RWPE1 (cell line): ENCODE data around the gene URI1.
"Not testable (repeated sequence)": the region's sequence is repeated elsewhere in the genome, so short reads cannot be mapped to it uniquely, and the experiment has no call there.

Experiments used
- CTCF ChIA-PET: fragments of 350-600 bp; sonication (Branson Sonifier 250); formaldehyde crosslinking; extraction: SDS; loops from one replicate; lab custom pipeline; 2021; lab: Yijun Ruan, JAX
- POLR2A ChIA-PET: fragments of 400-600 bp; formaldehyde crosslinking; extraction: SDS; loops from one replicate; lab custom pipeline; 2020; ENCODE audit warnings: antibody characterized with exemption; ENCODE audit not compliant: low non-redundant PET; lab: Yijun Ruan, JAX
- DNase-seq: peaks from one replicate; pipeline ENCODE4 v3.0.0; 2012; ENCODE audit warnings: low spot score
- H3K27ac ChIP-seq: fragments of 450-650 bp; 2 replicates; pipeline ENCODE4 v1.5.1; 2017
- TF ChIP-seq, protein P1 (sequence below): fragments of 450-650 bp; conservative IDR thresholded peaks from 2 replicates; pipeline ENCODE4 v1.5.1; 2017; ENCODE audit warnings: low read depth, mild to moderate bottlenecking

Gene URI1

DNA sequence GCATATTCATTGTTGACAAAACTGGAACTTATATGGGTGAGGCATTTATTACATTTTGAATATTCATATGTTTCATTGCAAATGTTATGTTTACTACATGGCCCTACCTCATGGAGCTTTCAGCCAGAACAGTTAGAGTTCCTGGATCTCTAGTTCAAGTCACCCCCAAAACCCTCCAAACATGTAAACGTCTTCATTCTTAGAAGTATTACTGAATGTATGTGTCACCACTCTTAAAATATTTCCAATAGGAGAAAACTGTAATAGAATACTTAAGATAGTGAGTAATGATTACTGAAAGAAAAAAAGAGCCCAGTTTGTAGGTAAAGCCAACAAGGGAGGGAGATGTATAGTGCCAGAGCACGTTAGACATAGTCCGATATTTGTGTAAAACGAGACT lies 23.5 kb downstream of the URI1 start:
- H3K27ac ChIP-seq = no peak overlapping the region
- DNase-seq = peak; percentile 30
- TF ChIP-seq, protein P1, sequence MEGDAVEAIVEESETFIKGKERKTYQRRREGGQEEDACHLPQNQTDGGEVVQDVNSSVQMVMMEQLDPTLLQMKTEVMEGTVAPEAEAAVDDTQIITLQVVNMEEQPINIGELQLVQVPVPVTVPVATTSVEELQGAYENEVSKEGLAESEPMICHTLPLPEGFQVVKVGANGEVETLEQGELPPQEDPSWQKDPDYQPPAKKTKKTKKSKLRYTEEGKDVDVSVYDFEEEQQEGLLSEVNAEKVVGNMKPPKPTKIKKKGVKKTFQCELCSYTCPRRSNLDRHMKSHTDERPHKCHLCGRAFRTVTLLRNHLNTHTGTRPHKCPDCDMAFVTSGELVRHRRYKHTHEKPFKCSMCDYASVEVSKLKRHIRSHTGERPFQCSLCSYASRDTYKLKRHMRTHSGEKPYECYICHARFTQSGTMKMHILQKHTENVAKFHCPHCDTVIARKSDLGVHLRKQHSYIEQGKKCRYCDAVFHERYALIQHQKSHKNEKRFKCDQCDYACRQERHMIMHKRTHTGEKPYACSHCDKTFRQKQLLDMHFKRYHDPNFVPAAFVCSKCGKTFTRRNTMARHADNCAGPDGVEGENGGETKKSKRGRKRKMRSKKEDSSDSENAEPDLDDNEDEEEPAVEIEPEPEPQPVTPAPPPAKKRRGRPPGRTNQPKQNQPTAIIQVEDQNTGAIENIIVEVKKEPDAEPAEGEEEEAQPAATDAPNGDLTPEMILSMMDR = no peak
- POLR2A ChIA-PET = no interaction called here
- CTCF ChIA-PET = interaction anchor here (1.0 to 1.1 kb wide), 2 partner anchors 10 to 17 kb away, joined by 3 read pairs; no protein-coding TSS in a partner anchor

- DNase-seq, POLR2A ChIA-PET, H3K27ac ChIP-seq: not testable (repeated sequence)
- CTCF ChIA-PET = interaction anchor here (0.6 to 1.5 kb wide), 5 partner anchors 10 to 158 kb away, joined by 3 to 6 read pairs (median 3); no protein-coding TSS in a partner anchor
Measured at GRCh38 chr19:29966142-29966541, 24.1 kb downstream of the URI1 start.

DNA sequence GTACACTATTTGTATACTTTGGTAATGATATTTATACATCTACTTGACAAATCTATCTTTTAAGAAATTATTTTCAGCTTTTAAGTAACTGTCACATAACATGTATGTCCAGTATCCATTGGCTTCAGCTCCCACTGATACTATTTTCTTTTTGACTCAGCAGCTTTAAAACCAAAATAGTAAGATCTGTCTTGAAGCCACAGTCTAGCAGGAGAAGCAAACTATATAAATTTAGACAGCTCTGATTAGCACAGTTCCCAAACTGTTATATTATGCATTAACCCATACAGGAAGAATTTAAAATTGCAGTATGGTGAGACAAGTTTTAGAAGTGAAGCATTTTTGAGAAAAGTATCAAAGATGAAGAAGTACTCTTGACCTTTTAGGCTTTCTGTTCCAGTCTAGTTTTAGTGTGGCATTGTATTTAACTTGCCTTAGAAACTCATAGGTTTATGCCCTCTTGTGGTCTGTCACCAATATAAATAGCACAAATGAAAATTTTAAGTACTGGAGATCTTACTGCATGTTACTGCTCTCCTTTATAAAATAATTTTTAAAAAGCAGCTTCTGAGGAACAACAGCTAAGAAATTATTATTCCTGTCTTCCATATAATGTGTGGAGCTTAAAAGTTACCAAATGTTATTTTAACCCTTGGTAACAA lies 24.7 kb downstream of the URI1 start:
- TF ChIP-seq, protein P1 = peak; percentile 35
- CTCF ChIA-PET = interaction anchor here (0.5 to 1.5 kb wide), 6 partner anchors 10 to 157 kb away, joined by 3 to 6 read pairs (median 3); no protein-coding TSS in a partner anchor
- DNase-seq = no peak
- H3K27ac ChIP-seq = no peak overlapping the region
- POLR2A ChIA-PET = no interaction called here

GRCh38 chr19:29967623-29968022 lies 25.6 kb downstream of the URI1 start:
- POLR2A ChIA-PET = interaction anchor here (0.5 kb wide), 1 partner anchor 144 kb away, joined by 8 read pairs; no protein-coding TSS in a partner anchor
- DNase-seq = no peak
- H3K27ac ChIP-seq = no peak overlapping the region
- CTCF ChIA-PET = interaction anchor here (0.5 to 1.5 kb wide), 4 partner anchors 9 to 35 kb away, joined by 3 to 6 read pairs (median 4); no protein-coding TSS in a partner anchor
- TF ChIP-seq, protein P1 = no peak

GRCh38 chr19:29969891-29970290 lies 27.9 kb downstream of the URI1 start:
- POLR2A ChIA-PET = no interaction called here
- no peak for DNase-seq
- no peak overlapping the region for H3K27ac ChIP-seq
- CTCF ChIA-PET = no interaction called here
- TF ChIP-seq, protein P1 = no peak

DNA sequence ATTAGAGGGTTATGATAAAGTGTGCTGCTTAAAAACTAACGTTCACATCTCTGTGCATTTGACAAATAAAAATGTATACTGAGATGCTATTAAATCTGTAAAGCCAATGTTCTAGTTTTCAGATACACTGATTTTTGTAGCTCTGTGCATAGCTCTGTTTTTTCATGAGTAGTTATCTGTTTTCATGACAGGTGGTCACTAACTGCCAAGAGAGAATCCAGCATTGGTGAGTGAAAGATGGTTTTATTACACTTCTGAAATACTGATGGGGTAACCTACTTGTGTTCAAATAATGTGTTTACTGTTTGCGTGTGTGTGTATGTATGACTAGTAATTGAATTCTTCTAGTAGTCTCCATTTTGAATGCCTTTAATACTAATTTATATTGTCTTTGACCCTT lies 29.0 kb downstream of the URI1 start:
- DNase-seq = no peak
- TF ChIP-seq, protein P1 = no peak
- ChIA-PET CTCF (interaction anchor here (0.7 kb wide), 1 partner anchor 100 kb away, joined by 3 read pairs; no protein-coding TSS in a partner anchor), POLR2A (no interaction called here)
- no peak overlapping the region for H3K27ac ChIP-seq

DNA sequence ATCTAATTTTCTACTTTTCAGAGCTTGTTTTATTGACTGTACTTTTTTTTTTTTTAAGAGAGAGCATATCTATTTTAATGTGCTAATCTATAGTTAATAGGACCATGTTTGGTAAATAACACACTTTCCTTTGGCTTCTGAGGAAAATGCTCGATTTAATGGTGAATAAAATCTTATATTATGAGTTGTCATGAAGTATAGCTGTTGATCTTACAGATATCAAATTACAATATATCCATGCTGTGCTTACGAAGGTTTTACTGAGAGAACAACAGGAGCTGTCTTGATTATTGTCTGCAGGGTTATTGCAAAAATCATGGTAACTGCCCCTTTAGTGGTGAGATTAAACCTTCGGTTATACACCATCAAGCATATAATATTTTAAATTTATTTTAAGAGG lies 29.6 kb downstream of the URI1 start:
- no peak overlapping the region for H3K27ac ChIP-seq
- no peak for DNase-seq
- CTCF ChIA-PET = no interaction called here
- TF ChIP-seq, protein P1 = no peak
- POLR2A ChIA-PET = no interaction called here
